Measurements from ENCODE around the gene FNDC3B.

- no peak for TF ChIP-seq CTCF (IDR thresholded peaks at IDR 0.05; ENCODE audit: low read depth, low read length)
- no peak for TF ChIP-seq EZH2phosphoT487 (IDR thresholded peaks at IDR 0.05; ENCODE audit: low read depth)
Measured at GRCh38 chr3:172202797-172203196, 163.4 kb downstream of the FNDC3B start.

Measured in OCI-LY3 (cell line).